ENCODE results near the gene CYB5R4.
"Not testable (repeated sequence)": the region's sequence is repeated elsewhere in the genome, so short reads cannot be mapped to it uniquely, and the experiment has no call there.

Gene CYB5R4

DNA sequence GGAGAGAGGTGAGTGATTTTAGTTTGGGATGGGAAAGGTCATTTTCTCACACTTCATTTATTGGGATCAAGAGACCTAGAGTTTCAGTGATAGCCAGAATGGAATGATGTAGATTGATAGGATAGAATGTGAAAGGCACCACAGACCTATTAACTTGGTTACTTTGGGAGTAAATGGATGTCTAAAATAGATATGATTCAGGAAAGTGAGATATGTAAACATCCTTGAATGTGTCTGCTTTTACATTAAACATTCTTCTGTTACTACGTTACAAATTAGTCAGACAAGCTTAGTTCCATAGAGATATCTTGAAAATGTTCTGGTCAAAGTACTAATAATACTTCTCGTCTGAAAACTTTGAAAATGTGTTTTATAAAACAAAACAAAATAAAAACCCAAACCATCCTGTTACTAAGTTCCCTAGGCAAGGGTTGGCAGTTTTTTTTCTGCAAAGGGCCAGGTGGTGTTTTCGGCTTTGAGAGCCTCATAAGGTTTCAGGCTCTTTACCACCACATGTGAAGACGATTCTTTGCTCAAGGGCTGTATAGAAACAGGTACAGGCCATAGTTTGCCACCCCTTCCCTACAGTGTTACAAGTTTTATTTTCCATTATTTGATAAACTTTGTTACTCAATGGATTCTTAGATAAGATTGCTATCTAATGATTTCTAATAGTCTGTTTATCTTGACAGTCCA is 3.4 kb downstream of the CYB5R4 start:
- no peak for DNase-seq (ENCODE audit: low spot score)

DNA sequence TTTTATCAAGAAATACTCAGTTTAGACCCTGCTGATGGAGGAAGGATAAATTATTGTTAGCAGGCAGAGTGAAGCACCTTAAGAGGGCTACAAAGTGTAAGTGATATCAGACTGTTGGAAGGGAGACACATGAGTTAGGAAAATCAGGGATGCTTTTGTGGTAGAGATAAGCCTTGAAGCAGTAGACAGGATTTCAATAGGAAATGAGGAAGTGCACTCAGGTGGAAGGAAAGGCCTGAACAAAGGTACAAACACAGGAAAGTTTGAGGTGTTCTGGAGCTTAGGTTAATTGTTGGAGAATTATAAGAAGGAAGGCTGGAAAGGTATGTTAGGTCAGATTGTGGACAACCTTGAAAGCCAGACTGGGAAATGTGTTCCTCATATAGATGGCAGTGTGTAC is 7.6 kb downstream of the CYB5R4 start:
- no peak for DNase-seq (ENCODE audit: low spot score)

DNA sequence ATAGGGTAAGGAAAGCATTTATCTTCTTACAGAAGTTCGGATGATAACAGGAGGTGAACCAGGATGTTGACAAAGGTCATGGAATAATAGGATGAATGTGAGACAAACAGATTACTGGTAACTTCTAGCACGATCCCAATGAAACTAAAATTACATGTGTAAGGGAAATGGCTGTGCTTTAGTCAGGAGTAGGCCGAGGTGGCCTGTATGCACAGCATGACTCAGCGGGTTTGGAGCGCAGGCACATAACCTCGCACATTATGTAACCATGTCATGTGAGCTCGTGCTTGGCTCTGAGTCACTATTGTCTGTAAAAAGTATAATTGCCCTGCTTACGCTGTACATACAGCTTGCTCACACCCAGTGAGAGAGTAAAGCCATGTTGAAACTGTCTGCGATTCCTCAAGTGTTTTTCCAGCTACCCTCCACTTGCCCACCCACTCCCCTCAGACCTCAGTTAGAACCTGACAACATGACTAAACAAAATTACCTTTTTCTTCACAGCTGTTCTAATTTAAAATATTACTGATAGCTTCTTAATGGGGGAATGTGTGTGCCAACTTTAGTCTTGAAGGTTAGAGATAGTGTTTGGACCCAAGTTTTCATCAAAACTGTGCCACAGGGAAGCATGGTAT is 8.2 kb downstream of the CYB5R4 start:
- DNase-seq (ENCODE audit: low spot score), result no peak

DNA sequence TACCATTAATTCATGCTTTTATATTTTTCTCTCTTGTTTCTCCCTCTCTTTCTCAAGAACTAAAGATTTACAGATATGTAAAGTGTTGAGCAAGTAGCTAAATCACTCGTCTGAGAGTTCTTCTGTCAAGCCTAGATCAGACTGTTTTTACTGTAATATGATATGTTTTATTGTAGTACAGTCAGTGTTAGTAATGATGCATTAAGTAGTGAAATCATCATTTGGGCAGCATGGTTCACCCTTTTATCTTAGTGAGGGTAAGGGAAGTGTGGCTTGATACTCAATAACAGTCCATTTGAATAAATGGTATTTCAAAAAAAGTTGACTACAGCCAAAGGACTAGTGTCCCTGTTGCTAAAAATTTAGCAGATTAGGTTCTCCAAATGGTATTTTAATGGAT is 9.2 kb downstream of the CYB5R4 start:
- no peak for DNase-seq (ENCODE audit: low spot score)

DNA sequence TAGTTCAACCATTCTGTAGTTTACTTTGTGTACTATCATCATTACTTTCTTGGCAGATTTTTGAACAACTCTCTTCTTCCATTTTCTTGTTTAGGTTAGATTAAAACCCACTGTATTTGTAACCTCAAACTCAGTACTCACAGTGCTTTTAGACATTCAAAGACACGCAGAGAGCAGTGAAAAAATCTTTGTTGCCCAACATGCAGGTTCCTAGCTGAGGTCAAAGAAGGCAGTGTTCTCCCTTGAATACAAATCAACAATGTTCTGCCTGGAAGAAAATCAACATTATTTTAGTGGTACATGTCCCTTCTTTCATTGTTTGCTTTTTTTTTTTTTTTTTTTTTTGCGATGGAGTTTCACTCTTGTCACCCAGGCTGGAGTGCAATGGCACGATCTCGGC is 11.2 kb downstream of the CYB5R4 start:
- no peak for DNase-seq (ENCODE audit: low spot score)

DNA sequence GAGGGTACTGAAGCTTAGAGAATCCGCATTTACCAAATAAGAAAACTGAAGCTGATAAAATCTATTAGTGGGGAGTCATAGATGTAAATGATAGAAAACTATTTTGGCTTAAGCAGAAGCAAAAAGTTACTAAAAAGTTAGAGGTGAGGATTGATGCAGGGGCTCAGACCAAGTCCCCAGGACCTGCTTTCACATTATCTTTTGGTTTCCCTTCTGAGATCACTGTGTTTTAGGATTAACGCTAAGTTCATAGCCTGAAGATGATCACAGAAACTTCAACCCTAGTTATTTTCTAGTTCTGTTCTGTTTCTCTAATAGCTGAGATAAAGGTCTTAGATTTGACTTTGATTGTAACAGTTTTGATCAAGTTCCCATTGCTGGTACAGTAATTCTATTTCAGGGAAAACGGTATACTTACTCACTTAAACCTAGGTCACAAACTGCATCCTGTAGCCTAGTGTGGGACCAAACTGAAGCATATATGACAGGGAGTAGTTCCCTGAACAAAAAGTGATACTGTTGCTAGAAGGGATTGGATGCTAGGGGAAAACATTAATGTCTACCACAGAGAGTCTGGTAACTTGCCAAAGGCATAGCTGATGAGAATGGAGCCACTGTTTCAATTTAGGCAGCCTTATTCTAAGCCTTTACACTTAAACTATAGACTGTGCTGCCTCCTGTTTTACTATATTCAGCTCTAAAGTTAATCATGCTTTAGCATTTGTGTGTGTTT is 13.1 kb downstream of the CYB5R4 start:
- DNase-seq (ENCODE audit: low spot score), result no peak

DNA sequence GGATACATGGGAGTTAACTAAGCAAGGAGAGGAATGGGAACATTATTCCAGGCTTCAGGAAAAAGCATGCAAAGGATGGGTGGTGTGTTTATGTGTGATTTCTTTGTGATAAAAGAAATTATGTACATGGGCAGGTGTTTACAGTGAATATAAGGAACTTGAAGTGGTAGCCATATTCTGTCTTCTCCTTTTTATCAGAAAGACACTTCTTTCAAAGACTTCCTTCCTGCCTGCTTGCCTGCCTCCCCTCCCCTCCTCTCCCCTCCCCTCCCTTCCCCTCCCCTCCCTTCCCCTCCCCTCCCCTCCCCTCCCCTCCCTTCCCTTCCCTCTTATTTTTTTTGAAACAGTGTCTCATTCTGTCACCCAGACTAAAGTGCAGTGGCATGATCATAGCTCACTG is 14.4 kb downstream of the CYB5R4 start:
- no peak for DNase-seq (ENCODE audit: low spot score)

DNA sequence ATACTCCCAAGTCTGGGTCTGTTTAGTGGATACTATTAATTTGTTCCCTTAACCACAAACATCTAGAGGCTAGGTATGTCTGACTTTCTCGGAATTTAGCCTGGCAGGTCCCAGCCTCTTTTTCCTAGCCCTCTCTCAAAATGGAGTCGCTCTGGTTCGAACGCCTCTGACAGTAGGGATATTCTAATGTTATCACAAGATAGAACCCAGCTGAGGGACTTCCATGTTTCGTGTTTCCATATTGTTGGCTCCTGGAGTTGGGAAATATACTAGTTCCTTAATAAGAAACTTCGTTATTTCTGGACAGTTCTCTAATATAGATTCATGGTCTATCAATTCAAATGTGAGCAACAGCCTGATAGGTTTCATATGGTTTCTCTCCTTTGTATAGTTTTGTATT is 16.4 kb downstream of the CYB5R4 start:
- DNase-seq (ENCODE audit: low spot score), result no peak

DNA sequence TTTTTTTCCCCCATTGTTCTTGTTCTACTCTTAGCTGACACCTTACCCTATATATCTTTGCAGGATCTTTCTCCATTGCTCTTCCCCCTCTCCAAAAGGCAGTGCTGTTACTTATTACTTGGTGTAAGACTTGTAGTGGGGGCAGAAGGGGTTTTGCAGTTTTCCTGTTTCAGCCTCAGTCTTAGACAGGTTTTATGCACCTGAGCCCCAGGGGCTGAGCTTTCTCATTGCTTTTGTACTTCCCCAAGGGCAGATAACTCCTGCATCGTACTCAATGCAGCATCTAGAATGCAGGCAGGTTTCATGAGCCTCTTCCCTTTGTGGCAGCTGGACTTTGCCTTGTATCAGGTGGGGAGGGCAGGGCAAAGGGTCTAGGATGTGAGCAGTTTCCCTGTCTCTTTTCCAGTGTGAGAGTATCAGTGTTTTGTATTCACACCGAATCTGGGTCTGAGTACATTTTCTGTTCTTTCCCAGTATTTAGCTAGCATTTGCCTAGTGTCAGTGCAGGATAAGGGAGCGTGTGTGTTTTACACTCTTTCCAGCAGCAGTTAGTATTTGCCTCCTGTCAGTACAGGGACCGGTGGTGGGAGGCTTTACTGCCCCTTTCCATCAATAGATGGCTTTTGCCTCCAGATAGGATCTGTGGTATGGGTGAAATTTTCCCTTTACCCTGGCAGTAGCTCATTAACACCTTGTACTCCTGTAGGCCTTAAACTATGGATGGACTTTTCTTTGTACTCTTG is 19.6 kb downstream of the CYB5R4 start:
- no peak for DNase-seq (ENCODE audit: low spot score)

DNA sequence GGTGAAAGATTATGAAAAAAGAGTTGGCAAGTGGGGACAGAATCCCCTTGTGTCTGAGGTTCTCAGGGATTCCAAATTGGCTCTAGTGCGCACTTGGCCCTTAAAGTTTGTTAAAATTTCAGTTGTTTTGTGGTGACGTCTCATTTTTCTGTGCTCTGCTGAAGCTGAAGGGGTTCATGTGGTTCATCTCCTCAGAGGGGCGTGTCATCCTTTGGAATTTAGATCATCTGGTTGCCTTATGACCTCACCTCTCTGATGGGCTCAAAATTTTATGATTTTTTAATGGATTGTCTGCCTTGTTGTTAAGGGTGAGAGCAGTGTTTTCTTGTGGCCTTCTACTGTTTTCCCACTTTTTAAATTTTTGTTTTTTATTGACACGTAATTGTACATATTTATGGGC is 20.3 kb downstream of the CYB5R4 start:
- DNase-seq (ENCODE audit: low spot score), result no peak

DNA sequence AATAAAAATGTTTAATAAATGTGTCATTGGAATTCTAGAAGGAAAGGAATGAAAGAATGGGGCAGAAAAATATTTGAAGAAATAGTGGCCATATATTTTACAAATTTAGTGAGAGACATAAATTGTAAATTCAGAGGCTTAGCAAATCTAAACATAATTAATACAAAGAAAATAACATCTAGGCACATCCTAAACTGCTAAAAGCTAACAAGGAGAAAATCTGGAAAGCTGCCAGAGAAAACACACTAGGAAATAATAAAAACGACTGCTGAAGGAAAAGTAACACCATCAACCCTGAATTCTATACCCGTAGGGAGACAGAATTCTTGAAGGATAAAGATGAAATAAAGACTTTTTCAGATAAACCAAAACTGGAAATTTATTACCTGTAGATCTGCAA is 23.8 kb downstream of the CYB5R4 start:
- no peak for DNase-seq (ENCODE audit: low spot score)

DNA sequence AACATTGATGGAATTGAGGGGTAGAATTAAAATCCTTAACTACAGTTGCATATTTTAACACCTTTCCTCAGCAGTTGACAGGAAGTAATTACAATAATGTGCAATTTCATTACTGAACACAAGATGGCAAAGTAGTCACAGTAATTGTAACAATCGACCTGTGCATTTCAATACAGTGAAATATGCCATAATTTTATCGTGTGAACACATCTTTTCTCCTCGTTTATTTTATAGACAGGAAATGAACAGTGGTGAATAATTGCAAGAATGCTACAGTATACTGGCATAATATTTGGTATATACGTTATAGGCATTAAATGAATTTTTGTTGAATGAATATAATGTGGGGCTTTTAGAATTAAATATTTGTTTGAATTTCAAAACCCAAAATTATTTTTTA is 25.0 kb downstream of the CYB5R4 start:
- no peak for DNase-seq (ENCODE audit: low spot score)

DNA sequence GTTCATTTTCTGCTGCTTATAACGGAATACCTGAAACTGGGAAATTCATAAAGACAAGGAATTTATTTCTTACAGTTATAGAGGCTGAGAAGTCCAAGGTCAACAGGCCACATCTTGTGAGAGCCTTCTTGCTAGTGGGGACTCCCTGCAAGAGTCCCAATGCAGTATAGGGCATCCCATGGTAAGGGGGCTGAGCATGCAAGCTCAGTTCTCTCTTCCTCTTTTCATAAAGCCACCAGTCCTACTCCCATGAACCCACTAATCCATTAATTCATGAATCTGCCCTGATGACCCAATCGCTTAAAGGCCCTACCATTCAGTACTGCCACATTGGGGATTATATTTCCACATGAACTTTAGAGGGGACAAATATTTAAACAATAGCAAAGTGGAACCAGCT is 26.5 kb downstream of the CYB5R4 start:
- no peak for DNase-seq (ENCODE audit: low spot score)

DNA sequence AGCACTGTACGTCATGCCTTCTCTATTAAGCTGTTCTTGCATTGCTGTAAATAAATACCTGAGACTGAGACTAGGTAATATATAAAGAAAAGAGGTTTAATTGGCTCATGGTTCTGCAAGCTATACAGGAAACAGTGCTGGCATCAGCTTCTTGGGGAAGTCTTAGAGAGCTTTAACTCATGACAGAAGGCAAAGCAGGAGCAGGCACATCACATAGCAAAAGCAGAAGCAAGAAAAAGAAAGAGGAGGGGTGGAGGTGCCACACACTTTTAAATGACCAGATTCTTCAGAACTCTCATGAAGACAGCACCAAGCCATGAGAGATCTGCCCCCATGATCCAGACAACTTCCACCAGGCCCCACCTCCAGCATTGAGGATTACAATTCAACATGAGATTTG is 30.1 kb downstream of the CYB5R4 start:
- no peak for DNase-seq (ENCODE audit: low spot score)

DNA sequence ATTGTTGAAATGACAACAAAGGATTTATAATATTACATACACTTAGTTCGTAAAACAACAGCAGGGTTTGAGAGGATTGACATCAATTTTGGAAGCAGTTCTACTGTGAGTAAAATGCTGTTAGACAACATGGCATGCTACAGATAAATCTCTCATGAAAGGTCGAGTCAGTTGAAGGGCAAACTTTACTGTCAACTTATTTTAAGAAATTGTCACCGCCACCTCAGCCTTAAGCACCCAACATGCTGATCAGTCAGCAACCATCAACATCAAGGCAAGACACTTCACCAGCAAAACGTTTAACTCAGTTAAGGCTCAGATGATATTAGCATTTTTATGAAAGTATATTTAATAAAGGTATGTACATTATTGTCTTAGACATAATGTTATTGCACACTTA is 31.0 kb downstream of the CYB5R4 start:
- no peak for DNase-seq (ENCODE audit: low spot score)

DNA sequence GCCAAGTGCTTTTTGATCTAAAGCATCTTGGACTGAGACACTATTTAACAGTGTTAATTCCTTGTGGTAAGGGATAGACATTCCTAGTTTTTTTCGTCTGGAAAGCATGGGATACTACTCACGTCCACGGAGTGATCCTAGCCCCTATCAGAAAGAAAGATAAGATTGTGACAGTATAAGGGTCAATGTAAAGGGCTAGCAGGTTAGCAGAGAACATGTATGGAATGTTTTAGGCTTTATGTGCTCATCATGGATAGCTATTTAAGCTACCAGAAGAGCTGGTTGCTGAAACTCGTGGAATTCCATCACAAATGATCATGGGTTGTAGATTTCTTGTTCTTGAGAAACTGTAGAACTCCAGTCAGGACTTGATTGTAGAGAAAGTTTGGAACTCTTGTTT is 32.1 kb downstream of the CYB5R4 start:
- DNase-seq (ENCODE audit: low spot score), result no peak

DNA sequence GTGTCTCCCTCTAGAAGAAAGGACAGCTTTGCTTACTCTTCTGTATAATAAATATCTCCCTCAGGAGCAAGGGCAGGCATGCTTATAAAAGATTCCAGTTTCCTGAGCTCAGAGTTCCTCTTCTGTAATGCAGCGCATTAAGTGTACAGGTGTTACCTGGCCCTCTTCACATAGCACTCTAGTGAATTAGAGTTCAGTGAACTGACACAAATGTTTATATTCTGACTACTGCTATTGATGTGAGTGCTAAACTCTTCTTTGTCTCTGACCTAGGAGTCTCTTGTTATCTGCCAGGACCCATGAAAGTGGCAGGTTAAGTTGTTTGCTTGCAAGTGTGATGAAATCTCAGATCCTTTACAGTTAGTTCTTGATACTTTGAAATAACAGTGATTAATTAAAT is 33.5 kb downstream of the CYB5R4 start:
- no peak for DNase-seq (ENCODE audit: low spot score)

DNA sequence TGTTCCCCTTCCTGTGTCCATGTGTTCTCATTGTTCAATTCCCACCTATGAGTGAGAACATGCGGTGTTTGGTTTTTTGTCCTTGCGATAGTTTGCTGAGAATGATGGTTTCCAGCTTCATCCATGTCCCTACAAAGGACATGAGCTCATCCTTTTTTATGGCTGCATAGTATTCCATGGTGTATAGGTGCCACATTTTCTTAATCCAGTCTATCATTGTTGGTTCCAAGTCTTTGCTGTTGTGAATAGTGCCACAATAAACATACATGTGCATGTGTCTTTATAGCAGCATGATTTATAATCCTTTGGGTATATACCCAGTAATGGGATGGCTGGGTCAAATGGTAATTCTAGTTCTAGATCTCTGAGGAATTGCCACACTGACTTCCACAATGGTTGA is 37.6 kb downstream of the CYB5R4 start:
- DNase-seq (ENCODE audit: low spot score), result not testable (repeated sequence)

DNA sequence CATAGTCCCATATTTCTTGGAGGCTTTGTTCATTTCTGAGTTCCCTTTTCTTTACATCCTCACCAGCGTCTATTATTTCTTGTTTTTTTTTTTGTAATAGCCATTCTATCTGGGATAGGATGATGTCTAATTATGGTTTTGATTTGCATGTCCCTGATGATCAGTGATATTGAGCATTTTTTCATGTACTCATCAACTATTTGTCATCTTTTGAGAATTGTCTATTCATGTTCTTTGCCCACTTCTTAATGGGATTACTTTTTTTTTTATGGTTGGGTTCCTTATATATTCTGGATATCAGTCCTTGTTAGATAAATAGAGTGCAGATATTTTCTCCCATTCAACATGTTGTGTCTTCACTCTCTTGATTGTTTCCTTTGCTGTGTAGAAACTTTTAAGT is 42.1 kb downstream of the CYB5R4 start:
- DNase-seq (ENCODE audit: low spot score), result no peak

DNA sequence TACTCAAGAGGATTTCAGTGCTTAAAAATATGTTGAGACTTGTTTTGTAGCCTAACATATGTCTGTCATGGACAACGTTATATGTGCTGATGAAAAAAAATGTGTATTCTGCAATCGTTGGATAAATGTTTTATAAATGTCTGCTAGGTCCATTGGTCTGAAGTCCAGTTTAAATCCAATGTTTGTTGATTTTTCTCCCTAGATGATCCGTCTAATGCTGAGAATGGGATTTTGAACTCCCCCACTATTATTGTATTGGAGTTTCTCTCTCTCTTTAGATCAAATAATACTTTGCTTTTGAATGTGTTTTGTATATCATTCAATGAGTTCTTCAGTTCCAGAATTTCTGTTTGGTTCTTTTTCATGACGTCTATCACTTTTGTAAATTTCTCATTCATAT is 44.9 kb downstream of the CYB5R4 start:
- no peak for DNase-seq (ENCODE audit: low spot score)

DNA sequence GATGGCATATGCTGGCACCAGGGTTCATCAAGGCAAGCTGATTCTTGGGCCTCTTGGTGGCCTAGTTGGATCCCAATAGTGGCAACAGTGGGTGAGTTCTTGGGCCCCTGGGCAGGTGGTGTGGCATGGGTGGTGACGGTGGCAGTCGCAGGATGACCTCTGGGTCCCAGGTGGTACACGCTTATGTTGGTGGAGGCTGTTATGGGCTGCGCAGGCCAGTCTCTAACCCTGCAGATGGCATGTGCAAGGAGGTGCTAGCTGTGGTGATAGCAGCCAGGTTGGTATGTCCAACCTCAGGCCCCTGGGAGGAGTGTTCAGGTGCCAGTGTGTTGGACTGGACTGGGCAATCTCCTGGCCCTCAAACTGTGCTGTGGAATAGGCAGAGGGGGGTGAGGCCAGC is 46.2 kb downstream of the CYB5R4 start:
- no peak for DNase-seq (ENCODE audit: low spot score)

DNA sequence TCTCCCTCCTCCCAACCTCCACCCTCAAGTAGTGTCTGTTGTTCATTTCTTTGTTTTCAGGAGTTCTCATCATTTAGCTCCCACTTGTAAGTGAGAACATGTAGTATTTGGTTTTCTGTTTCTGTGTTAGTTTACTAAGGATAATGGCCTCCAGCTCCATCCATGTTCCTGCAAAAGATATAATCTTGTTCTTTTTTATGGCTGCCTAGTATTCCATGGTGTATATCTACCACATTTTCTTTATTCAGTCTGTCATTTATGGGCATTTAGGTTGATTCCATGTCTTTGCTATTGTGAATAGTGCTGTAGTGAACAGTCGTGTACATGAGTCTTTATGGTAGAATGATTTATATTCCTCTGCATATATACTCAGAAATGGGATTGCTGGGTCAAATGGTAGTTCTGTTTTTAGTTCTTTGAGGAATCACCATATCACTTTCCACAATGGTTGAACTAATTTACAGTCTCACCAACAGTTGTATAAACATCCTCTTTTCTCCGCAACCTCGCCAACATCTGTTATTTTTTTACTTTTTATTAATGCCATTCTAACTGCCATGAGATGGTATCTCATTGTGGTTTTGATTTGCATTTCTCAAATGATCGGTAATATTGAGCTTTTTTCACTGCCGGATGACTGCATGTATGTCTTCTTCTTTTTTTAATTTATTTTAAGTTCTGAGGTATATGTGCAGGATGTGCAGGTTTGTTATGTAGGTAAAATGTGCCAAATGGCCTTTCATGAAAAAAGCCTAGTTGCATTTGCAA is 48.3 kb downstream of the CYB5R4 start:
- DNase-seq (ENCODE audit: low spot score), result not testable (repeated sequence)

Data from ecto neural progenitor cell (in vitro differentiated cells).